Type B pancreatic cell (in vitro differentiated cells): ENCODE measurements around the gene SPC25. TPM values are rescaled to one million over a fixed set of nuclear protein-coding genes. Genes with fewer than 3 reads are reported as not detected.
A peak's percentile ranks its signal among the peaks of the same experiment; 100 is the strongest.

Experiments
- DNase-seq: peaks from one replicate; pipeline ENCODE4 v3.0.0; 2021; ENCODE audit warnings: mixed read lengths; ENCODE audit not compliant: unreplicated experiment; ENCODE audit errors: extremely low spot score
- H3K27ac Mint-ChIP-seq: 2 replicates; pipeline ENCODE4 v1.8.0; 2021; ENCODE audit warnings: mild to moderate bottlenecking, mixed read lengths
- H3K27me3 Mint-ChIP-seq: 2 replicates; pipeline ENCODE4 v1.8.0; 2021; ENCODE audit warnings: mixed read lengths
- H3K36me3 Mint-ChIP-seq: 2 replicates; pipeline ENCODE4 v1.8.0; 2021; ENCODE audit warnings: mixed read lengths
- H3K4me1 Mint-ChIP-seq: one replicate; pipeline ENCODE4 v1.8.0; 2021; ENCODE audit warnings: mixed read lengths; ENCODE audit not compliant: unreplicated experiment
- H3K4me3 Mint-ChIP-seq: 2 replicates; pipeline ENCODE4 v1.8.0; 2021; ENCODE audit warnings: mild to moderate bottlenecking, mixed read lengths
- H3K9me3 Mint-ChIP-seq: 2 replicates; pipeline ENCODE4 v1.8.0; 2021; ENCODE audit warnings: mixed read lengths
- CTCF ChIP-seq: fragments of 200-600 bp; sonication (generic); conservative IDR thresholded peaks from 2 replicates; pipeline ENCODE4 v1.5.0; 2021; ENCODE audit warnings: antibody characterized with exemption, mild to moderate bottlenecking
- total RNA-seq: library from RNA; stranded (reverse); gene quantifications from 2 replicates; pipeline ENCODE4 v1.2.1, GENCODE V29; 2021; ENCODE audit warnings: low replicate concordance

Gene SPC25
- total RNA-seq, 1 donor from 2014 or later = 25.2 TPM

- peaks cover 4% of the 10 kb centered on the region for H3K27me3 Mint-ChIP-seq
- no peaks in the 10 kb centered on the region for H3K4me1 Mint-ChIP-seq
- TF ChIP-seq CTCF = no peak
- DNase-seq = no peak
- H3K9me3 Mint-ChIP-seq = no peaks in the 10 kb centered on the region
- H3K36me3 Mint-ChIP-seq = no peaks in the 10 kb centered on the region
- H3K4me3 Mint-ChIP-seq = no peak overlapping the region
- H3K27ac Mint-ChIP-seq = no peak overlapping the region
These were observed 40.0 kb upstream of the SPC25 start for GRCh38 chr2:168930242-168930641.

- DNase-seq = no peak
- no peaks in the 10 kb centered on the region for H3K9me3 Mint-ChIP-seq
- H3K36me3 Mint-ChIP-seq = no peaks in the 10 kb centered on the region
- TF ChIP-seq CTCF = no peak
- peaks cover 4% of the 10 kb centered on the region for H3K27me3 Mint-ChIP-seq
- no peaks in the 10 kb centered on the region for H3K4me1 Mint-ChIP-seq
- no peak overlapping the region for H3K27ac Mint-ChIP-seq
- H3K4me3 Mint-ChIP-seq = no peak overlapping the region
These were observed 38.8 kb upstream of the SPC25 start for GRCh38 chr2:168929031-168929430.

GRCh38 chr2:168928113-168928831 is 38.0 kb upstream of the SPC25 start:
- no peak overlapping the region for H3K27ac Mint-ChIP-seq
- no peak for TF ChIP-seq CTCF
- H3K4me1 Mint-ChIP-seq = no peaks in the 10 kb centered on the region
- no peak for DNase-seq
- H3K4me3 Mint-ChIP-seq = no peak overlapping the region
- H3K27me3 Mint-ChIP-seq = peaks cover 4% of the 10 kb centered on the region
- no peaks in the 10 kb centered on the region for H3K9me3 Mint-ChIP-seq
- no peaks in the 10 kb centered on the region for H3K36me3 Mint-ChIP-seq

GRCh38 chr2:168926621-168927386 is 36.6 kb upstream of the SPC25 start:
- H3K9me3 Mint-ChIP-seq = no peaks in the 10 kb centered on the region
- H3K4me3 Mint-ChIP-seq = no peak overlapping the region

GRCh38 chr2:168920504-168921157 is 30.4 kb upstream of the SPC25 start:
- Mint-ChIP-seq H3K9me3 (peaks cover 6% of the 10 kb centered on the region), H3K36me3 (no peaks in the 10 kb centered on the region), H3K27ac (no peak overlapping the region), H3K27me3 (peaks cover 20% of the 10 kb centered on the region), H3K4me1 (no peaks in the 10 kb centered on the region), H3K4me3 (no peak overlapping the region)
- no peak for DNase-seq
- TF ChIP-seq CTCF = peak; percentile 84

More at GRCh38 chr2:168926621-168927386, 36.6 kb upstream of the SPC25 start:
- no peak for TF ChIP-seq CTCF
- no peak overlapping the region for H3K27ac Mint-ChIP-seq
- H3K36me3 Mint-ChIP-seq = no peaks in the 10 kb centered on the region
- H3K4me1 Mint-ChIP-seq = no peaks in the 10 kb centered on the region
- H3K27me3 Mint-ChIP-seq = peaks cover 11% of the 10 kb centered on the region
- no peak for DNase-seq
